Astrocyte of the spinal cord (primary cell): Measurements from ENCODE around the gene EGFR.

Source experiments
- DNase-seq: peaks from one replicate; pipeline ENCODE4 v3.0.0; 2011; ENCODE audit warnings: low read depth, low spot score
- H3K4me3 ChIP-seq: 2 replicates; pipeline ENCODE4 v1.5.1; 2011; ENCODE audit warnings: low read depth, mild to moderate bottlenecking, low read length, moderate library complexity
- in situ Hi-C: cut with HindIII; loops from 2 replicates; pipeline ENCODE4 v1.10.0; 2017; ENCODE audit warnings: low sequenced_read_pairs
- TF ChIP-seq, protein P1 (sequence below): IDR thresholded peaks from 2 replicates; pipeline ENCODE4 v1.5.1; 2012; ENCODE audit warnings: low read depth, mild to moderate bottlenecking, low read length, inconsistent platforms

Gene EGFR

DNA sequence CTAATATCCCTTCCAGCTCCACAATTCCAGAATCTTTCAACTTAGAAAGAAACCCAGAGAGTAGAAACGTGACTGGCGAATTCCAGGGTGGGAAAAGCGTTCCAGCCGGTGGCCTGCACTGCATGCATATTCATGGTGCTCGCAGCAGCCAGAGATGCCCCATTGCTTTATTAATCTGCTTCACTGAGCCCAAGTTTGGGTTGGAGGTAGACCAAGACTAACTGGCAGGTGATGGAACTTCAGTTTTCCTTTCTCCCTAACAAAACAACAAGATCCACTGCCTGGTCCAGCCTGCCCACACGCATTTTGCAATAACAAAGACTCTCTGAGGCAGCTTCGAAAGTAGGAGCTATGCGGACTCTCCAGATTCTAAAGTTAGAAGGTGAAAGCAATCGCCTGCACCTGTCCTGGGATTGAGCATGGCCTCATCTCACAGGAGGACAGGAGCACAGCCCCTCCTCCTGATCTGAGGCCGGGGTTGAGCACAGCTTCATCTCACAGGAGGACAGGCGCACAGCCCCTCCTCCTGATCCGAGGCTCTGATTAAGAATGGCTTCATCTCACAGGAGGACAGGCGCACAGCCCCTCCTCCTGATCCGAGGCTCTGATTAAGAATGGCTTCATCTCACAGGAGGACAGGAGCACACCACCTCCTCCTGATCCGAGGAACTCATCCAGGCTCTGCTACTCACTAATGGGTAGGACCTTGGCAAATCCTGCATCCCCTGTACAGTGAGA lies 218.5 kb downstream of the EGFR start:
- in situ Hi-C loops, result no loop called here
- TF ChIP-seq, protein P1, sequence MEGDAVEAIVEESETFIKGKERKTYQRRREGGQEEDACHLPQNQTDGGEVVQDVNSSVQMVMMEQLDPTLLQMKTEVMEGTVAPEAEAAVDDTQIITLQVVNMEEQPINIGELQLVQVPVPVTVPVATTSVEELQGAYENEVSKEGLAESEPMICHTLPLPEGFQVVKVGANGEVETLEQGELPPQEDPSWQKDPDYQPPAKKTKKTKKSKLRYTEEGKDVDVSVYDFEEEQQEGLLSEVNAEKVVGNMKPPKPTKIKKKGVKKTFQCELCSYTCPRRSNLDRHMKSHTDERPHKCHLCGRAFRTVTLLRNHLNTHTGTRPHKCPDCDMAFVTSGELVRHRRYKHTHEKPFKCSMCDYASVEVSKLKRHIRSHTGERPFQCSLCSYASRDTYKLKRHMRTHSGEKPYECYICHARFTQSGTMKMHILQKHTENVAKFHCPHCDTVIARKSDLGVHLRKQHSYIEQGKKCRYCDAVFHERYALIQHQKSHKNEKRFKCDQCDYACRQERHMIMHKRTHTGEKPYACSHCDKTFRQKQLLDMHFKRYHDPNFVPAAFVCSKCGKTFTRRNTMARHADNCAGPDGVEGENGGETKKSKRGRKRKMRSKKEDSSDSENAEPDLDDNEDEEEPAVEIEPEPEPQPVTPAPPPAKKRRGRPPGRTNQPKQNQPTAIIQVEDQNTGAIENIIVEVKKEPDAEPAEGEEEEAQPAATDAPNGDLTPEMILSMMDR, result no peak
- H3K4me3 ChIP-seq, result no peak overlapping the region
- DNase-seq, result no peak

DNA sequence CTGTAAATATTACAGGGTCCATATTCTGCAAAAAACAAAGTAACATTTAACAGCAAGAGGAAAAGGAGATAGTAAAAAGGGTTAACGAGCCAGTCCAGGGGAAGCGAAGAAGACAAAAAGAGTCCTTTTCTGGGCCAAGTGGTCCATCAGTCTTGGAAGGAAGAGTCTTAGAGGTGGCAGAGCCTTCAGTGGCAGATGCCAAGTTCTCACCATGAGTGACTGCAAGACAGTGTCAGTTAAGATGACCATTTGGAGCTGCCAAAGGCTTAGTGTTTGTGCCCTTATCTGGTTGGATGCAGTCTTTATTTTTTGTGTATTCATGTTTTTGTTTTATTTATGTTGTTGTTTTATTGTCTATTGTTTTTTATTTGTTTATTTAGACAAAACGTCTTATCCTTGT lies 220.6 kb downstream of the EGFR start:
- H3K4me3 ChIP-seq, result no peak overlapping the region
- in situ Hi-C loops, result no loop called here
- DNase-seq, result no peak
- TF ChIP-seq, protein P1, result no peak

DNA sequence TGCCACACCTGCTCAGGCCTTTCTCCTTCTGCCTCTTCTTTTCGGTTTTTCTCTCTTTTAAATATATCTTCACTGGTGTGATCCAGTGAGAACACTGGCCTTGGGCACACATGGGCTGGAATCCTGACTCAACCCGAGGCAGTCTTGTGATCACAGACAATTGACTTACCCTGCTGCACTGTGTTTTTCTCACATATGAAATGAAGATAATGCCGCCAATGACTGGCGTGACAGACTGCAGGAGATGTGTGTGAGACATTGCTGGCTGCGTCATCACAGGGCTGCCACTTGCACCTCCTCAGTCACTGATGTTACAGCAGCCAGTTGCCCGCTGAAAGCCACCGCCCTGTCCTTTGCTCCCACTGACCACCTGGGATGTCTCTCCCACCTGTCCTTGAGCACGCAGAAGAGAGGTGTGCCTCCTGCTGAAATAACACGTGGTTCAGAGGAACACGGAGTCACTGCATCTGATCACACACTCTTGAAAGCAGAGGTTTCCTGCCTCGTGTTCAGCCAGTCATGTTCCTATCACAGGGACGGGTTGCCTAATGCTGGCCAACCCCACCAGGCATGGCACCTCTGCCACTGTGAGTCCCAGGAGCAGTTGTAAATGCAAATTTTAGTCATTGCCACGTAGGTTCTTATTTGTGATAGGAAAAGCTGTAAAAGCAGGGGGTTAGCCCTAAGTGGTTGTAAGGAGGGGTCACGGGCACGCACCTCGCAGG lies 221.8 kb downstream of the EGFR start:
- TF ChIP-seq, protein P1, result no peak
- H3K4me3 ChIP-seq, result no peak overlapping the region
- in situ Hi-C loops, result no loop called here
- DNase-seq, result no peak

DNA sequence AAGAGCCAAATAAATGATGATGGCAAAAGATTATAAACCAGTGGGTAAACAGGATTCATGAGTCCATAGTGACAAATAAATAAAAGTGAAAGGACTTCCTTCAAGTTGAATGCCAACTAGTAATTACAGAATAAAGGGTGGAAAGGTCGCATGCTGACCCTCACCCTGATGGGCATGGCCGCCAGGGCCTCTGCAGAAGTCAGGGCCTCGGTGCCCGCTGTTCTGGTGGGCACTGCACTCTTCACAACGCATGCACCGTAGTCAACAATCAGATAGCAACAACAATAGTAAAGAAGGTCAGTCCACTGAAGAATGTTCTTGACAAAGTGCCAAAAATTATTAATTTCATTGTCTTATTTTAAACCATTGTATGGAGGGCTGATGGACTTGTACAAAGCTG lies 223.1 kb downstream of the EGFR start:
- TF ChIP-seq, protein P1, result no peak
- no peak for DNase-seq

DNA sequence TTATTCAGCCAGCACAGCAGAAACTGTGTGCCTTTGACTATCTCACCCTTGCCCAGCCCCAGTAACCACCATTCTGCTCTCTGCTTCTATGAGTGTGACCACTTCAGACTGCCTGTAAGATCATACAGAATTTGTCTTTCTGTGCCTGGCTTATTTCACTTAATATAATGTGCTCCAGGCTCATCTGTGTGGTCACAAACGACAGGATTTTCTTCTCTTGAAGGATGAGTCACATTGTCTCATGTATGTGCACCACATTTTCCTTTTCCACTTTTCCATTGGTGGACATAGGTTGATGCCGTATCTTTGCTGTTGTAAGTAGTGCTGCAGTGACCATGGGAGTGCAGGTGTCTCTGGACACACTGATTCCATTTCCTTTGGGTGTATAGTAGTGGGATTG lies 223.8 kb downstream of the EGFR start:
- in situ Hi-C loops, result no loop called here
- H3K4me3 ChIP-seq, result no peak overlapping the region
- no peak for DNase-seq
- TF ChIP-seq, protein P1, result no peak

More for the DNA sequence above, 223.1 kb downstream of the EGFR start:
- in situ Hi-C loops, result no loop called here
- no peak overlapping the region for H3K4me3 ChIP-seq

DNA sequence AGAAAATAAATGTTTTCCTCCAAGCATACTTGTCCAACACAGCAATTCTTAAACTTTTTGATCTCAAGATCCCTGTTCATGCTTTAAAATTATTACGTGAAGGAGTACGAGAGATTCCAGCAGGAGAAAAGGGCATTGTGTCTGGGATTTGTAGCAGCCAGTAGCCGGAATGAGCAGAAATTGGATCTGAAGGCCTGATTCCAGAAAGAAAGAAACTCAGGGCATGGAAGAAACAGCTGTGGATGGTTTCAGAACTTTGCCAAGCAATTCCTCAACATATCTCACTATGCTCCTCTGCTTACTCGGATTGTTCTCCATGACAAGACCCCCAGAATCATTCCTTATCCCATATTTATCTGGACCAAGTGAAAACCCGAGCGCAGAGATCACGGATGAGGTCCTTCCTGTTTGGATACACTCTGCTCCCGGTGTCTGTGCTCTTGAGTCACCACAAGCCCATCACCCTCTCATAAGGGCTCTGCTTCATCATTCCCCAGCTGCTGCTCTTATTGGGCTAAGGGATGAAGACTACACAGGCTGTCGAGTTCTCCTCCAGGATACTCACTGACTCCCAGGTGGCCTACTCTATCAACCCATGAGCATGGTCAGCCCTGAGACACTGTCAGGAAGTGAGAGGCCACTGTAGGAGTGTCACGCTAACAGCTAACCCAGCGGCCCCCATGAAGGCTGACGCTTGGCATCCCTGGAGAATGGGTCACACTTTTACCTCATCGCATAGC lies 225.4 kb downstream of the EGFR start:
- in situ Hi-C loops, result no loop called here
- no peak for DNase-seq

More for the DNA sequence above, 225.4 kb downstream of the EGFR start:
- TF ChIP-seq, protein P1, result no peak
- H3K4me3 ChIP-seq, result no peak overlapping the region
